Stimulated activated CD8-positive, alpha-beta memory T cell treated with anti-CD3 and anti-CD28 coated beads, Interleukin-15, amount 100 ng/mL, for 48 hours (primary cell): ENCODE measurements around the gene TGM5.
A peak's percentile ranks its signal among the peaks of the same experiment; 100 is the strongest.
"Not testable (repeated sequence)": the region's sequence is repeated elsewhere in the genome, so short reads cannot be mapped to it uniquely, and the experiment has no call there.

Experiments used
- DNase-seq, 2 donors: peaks; one replicate each; pipeline ENCODE4 v3.0.0-alpha.2; 2020; ENCODE audit warnings: low read depth in 2 of 2

The TGM5 gene

DNA sequence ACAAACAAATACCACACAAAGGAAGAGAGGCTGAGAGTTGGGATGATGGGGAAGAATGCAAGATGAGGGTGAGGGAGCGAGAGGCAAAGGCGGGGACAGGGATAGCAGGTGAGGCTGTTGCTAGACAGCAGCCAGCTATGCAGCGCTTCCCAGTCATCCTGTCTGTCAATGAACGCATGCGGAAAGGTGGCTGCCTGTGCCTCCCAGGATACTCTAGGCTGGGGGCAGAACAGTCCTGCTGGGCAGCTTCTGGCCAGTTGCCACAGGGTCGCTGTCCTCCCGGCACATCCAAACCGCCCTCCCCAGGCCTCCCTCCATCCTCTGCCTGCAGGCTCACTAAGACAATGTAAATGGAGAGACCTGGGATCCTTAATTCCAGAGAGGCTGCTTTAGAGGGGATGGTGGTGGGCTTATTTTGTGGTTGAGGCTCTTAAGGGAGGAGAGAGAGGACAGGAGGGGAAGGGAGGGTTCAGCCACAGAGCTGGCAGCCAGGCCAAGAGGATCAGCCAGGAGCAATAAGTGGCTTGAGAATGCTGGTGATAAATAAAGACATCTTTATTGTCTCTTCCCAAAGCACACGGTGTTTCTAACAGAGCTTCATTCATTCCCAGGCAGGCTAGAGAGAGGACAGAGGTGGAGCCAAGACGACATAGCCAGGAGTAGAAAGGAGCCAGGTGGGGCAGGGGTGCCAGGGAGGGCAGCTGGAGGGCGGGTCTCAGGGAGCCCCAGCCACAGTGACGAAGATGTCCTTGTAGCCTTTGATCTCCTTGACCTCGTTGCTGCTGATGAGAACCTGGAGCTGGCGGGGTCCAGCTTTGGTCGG lies 9.2 kb upstream of the TGM5 start:
- no peak for DNase-seq

DNA sequence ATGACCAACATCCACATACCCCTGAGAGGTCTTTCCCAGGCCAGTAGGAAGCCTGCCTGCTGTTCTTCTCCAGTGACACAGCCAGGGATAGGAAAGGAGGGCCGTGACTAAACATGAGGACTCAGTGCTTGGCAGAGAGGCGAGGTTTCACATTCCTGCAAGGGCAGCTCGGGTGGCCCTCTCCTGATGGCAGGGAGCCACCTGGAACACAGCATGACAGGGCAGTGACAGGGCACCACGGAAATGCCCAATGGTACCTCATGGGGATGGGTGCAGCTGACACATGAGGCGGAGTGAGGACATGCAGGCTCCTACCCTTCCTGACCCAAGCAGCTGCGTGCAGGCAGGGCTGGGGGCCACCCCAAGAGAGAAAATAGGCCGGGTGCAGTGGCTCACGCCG lies 7.4 kb upstream of the TGM5 start:
- DNase-seq = no peak

DNA sequence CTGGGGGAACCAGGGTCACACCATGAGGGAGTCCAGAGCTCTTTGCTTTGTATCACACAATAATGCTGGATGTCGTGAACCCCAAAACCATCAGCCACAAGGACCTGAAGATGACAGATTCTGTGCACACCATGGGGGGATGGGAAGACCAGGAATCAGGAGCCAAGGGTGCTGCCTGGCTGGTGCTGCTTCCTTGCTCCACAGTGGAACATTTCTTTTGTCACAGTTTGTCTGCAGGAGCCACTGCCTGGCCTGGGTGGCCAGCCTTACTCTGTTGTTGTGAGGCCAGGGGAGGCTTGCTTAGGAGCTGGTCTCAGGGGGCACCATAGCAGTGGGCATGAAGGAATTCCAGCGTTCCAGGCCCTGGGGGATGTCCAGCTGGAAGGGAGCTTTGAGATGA lies 6.5 kb upstream of the TGM5 start:
- no peak for DNase-seq

DNA sequence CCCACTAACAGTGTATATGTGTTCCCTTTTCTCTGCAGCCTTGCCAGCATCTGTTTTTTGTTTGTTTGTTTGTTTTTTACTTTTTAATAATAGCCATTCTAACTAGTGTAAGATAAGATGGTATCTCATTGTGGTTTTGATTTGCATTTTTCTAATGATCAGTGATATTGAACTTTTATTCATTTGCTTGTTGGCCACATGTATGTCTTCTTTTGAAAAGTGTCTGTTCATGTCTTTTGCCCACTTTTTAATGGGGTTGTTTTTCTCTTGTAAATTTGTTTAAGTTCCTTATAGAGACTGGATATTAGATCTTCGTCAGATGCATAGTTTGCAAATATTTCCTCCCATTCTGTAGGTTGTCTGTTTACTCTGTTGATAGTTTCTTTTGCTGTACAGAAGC lies 5.2 kb upstream of the TGM5 start:
- DNase-seq = not testable (repeated sequence)

DNA sequence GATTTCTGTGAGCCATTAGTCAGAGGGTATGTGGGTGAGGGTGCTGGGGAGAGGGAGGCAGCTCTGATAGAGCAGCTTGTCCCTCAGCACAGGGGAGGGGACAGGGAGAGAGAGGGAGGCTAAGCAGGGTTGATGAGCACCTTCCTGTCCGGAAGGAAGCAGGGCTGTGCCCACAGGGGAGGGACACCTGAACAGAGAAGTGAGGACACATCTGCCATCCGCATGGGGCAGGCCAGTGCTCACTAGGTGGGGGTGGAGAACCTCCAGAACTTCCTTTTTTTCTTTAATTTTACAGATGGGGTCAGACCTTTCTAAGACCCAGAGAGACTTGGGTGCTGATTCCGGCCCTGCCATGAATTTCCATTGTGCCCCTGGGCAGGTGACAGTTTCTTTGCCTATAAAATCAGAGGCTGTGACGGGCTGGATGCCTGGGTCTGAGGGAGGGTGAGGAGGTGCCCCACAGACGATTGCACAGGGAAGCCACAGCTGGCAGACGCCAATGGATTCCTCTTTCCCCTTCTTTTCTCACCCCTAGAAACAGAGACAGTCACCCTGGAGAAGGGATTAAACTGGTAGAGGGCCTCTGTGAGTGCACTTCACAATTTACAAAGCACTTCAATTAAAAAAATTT lies 4.1 kb upstream of the TGM5 start:
- DNase-seq = no peak

DNA sequence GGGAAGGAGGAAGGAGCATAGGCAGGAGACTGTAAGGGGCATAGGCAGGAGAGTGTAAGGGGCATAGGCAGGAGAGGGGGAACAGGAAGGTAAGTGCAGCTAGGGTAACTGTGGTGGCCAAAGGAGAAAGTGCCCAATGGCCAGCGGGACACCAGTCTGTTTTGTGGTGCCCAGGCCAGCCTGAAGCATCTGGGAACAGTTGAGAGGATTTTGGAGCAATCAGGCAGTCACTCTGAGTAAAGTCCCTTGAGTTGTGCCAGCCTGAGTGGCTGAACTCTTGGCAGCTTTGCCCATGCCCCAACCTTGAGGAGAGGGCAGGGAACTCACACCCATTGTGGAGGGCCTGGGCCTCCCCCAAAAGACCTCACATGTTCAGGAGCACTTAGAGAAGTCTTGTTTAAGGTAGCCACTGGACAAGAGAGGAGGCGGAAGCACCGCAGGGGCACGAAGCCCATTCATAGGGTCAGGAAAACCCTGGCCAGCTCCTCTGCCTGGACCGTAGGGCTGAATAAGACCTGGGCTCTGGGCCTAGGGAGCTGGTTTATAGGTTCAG lies 3.5 kb upstream of the TGM5 start:
- DNase-seq = no peak

DNA sequence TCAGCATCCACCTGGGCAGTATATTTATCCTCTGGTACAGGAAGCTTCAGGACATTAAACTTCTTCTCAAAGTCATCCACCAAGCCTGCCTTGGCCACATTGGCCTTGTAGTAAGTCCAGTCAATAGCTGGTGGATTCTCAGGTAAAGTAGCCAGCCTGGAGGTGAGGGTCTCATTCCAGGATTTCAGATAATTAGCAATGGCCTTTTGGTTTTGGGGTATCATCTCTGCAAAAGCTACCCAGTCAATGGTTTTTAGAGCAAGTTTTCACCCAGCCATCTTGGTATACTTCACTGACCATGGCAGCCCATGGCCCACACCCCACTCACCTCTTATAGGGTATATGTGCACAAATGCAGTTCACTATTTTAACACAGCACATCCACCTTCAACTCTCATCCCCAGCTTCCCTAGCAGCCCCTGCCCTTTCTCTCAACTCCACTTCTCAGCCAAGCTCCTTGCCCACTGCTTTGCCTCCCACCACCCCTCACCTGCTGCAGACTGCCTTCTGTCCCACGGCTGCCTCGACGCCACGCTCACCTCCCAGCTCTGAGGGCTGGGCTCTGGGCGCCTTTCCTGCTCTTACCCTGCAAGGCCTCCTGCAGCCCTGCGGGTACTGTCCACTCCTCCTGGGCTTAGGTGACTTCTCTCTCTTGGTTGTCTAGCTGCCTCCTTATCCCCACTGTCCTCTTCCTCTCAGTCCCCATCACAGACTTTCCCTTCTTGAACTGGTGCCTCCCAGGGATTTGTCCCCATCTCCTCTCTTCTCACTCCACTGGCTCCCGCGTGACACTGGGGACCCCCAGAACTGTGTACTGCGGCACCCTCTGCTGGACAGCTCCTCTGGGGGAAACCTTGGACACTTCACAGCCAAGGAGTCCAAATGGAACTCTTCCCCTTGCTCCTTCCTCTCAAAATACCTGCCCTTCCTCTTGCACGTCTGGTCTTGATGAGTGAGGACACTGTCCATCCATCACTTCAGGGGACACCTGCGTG lies 1.7 kb upstream of the TGM5 start:
- DNase-seq = no peak

DNA sequence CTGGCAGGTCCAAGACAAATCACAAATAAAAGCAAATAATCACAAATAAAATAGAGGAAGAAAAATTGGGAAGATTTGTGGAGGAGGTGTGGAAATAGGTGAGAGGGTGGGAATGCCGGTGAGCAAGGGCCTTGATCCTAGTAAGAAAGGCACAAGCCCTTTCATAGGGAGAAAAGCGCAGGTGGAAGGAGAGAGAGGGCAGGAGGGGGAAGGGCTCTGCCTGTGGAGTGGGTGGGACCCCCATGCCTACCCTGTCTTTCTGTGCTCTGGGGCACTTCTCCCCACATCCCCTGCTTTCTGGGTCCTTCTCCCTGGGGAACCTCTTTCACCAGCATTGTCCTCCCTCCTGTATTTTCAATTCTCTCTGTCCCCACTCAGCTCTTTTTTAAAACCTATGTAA lies 711 bp upstream of the TGM5 start:
- DNase-seq = no peak

DNA sequence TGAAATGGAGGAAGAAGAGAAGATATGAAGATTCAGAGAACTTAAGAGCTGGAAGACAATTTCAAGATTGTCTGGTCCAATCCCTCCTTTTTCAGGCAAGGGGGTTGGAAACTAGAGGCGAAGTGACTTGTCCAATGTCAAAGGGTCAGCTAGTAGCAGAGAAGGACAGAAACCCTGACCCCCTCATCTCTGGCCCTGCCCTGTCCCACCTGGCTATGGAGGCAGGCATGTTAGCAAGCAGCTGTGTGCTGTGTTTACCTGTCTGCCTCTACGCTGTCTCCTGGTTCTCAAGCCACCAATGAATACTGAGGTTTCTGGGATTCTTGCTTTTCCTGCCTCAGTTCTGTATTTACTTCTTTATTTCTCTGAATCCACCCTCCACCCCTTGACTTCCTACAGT lies 342 bp downstream of the TGM5 start:
- no peak for DNase-seq

DNA sequence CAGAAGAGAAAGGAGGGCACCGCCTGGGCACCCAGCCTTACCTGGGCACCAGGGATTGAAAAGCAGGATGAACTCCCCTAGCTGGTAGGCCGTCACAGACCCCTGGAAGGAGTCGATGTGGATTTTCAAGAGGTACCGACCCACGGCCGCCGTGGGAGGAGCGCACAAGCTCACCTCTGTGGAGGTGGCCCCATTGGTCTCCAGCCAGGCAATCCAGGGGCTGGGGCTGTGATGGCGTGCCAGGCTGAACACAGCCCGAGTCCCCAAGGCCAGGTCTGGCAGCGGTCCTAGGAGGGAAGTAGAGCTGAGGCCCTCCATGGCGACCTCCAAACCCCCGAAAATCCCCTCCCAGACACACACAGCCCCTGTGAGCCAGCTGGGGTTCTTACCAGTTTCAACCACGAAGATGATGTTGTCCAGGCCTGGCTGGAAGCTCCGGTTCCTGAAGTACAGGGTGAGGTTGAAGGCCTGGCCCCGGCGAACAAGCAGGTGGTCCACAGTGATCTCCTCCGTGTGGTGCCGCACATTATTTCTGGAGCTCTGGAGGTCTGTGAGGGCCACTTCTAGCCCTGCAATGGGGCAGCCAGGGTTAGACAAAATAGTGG lies 6.6 kb downstream of the TGM5 start:
- DNase-seq = no peak

DNA sequence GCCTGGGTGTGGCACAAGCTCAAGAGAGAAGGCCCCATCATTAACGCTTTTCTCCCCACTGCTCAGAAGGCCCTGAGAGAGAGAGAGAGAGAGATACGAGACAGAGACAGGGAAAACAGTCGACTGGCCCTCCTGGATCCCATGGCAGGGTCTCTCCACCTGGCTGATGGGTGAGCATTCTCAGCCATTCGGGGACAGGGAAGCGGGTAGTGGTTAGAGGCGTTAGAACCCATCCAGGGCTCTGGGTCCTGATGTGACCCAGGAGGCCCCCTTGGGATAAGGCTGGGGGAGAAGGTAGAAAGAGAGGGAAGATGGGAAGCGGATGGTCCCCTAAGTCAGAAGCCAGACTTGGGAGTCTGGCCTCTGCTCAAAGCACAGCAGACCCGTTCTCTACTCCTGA lies 7.9 kb downstream of the TGM5 start:
- DNase-seq = no peak

DNA sequence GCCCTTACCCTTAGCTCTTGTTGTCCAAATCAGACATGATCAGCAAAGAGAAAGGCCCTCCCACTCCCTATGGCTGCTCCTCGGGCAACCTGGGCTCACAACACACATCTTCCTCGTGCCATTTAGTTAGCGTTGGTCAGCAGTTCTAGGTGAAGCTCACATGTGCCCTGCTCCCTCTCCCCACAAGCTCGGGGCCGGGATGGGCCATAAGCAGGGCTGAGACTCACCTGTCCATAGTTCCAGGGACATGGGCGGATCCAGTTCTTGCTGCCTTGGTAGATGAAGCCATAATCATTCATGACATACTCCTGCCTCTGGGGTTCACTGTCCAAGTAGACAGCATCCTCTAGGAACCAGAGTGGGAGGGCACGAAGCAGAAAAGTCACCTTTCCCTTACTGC lies 10.4 kb downstream of the TGM5 start:
- no peak for DNase-seq

DNA sequence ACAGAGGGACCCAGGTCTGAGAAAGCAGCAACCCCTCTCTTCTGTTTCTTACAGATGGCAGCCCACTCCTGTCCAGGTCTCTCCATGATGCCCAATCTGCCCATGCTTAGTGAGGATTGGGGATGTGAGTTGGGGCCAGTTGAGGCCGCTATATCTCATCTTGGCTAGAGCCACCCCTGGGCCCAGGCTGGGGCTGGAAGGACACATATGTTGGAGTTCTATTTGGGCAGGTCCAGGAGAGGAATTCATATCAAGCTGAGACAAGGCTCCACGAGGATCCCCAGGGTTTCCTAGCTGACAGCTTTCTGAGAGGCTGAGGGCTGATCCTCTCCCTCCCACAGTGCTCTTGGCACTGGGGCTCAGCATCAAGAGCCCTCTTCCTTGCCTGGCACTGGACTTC lies 11.4 kb downstream of the TGM5 start:
- no peak for DNase-seq

DNA sequence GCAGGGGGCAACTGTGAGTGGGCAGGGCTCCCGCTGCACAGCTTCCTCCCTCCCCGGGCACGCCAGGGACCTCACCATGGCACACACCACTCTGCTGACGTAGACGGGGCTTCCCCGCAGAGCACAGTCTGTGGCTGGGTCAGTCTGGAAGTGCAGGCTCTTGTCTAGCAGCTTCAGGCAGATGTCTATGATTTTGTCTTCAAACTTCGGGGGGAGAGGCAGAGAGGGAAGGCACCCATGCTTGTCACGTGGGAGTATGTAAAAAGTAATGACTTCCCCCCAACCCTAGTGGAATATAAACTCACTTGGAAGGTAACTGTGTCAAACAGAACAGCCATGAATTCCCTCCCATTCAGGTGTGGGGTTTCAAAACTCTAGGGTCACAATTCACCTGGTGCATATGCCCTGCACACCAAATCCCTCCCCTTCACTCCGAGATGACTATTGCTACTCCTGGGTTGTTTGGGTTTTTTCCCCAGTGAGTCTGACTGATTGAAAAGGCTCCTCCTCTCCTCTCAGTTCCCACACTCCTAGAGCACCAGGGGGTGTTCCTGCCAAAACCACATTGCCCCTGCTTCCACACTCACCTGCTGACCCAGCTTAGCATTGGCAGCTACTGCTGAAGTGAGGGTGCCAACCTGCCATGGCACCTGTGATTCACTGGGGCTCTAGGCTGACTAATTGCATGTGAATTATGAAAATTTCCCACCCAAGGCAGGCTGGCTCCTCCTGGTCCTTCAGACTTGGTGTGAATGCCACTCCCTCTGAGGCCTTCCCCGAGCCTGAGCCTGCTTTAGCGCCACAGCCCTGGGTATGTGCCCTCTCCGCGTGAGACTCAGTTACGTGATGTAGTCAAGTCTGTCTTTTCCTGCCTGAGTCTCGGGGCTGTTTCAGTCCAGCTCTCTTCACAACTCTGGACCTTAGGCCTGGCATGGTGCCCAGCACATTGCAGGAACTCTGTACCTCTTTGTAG lies 13.0 kb downstream of the TGM5 start:
- DNase-seq = peak; percentile 8 to 14

DNA sequence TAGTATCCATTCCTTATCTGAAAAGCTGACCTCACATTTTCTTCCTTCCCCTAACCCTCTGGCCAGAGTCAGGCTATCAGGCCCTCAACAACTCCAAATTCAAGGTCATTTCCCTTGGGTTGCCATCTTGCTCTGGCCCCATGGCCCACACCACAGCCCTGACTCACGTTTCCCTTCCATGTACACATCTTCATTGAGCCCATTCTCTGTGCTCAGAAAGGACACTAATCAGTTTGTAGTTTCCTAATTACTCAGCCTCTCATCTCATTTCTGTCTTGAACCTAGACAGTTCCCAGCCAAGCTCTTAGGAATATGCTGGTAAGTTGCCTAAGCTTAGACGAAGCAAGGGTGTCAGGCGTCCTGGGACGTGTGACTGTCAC lies 14.9 kb downstream of the TGM5 start:
- peak; percentile 25 to 30 for DNase-seq

DNA sequence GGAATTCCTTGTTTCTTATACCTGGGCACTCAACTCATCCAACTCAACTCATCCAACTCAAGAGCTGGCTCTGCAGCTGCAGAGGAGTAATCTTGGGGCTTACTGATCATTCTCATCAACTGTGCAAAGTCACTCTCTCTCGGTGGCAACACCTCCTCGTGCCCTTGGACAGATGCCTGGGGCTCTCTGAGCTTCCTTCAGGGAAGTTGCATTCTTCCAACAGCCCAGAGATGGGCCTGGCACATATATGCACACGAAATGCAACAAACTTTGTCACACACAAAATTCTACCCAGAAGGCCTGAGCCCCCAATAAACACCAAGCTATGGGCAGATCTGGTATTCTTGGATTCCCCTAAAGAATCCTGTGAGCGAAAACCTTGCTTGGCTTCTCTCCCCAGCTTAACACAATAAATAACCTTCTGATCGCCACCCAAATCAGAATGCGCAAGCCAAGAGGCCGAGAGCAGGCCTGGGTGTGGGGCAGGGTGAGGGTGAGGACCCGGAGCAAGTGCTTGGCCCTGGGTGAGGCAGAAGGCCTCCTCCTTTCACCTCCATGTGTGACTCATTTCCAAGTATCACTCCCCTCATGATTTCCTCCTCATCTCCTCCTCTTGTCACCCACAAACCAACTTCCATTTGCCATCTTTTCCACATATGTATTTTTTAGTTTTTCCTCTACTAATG lies 15.4 kb downstream of the TGM5 start:
- no peak for DNase-seq

DNA sequence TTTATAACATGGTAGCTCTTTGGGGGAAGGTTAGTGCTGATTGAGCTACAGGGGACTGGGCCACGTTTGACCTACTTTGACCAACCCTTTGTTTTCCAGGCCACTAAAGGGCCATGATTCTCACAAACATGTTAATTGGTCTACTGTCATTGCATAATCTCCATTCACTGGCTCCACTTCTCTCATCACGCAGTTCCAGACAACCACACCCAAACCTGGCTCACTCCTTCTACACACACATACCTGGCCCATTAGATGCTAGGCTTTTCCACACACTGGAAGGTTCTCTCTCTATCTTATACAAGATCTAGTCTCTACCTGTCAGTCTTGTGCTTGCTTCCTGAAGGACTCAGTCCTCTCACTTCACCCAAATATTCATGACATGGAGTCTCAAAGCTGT lies 15.9 kb downstream of the TGM5 start:
- DNase-seq = no peak

DNA sequence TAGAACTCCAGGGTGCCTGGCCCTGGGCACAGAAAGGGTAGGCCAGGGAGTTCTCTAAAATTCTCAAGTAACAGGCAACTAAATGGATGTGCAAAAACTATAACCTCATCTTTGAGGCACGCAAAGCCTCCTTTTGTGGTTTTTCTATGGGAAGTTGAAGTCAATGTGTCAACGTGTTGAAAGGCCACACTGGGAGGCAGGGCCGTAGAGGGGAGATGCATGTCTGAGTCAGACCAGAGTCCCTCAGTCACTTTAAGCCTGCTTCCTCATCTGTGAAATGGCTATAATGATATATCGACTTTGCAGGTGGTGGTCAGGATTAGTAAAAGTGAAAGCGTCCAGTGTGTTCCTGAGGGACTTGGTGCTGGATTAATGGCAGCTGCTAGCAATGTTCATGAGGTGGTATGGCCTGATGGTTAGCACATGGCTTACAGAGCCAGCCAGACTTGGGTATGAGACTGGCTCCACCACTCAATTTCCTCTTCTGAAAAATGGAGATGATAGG lies 17.0 kb downstream of the TGM5 start:
- DNase-seq = peak; percentile 20 to 38

DNA sequence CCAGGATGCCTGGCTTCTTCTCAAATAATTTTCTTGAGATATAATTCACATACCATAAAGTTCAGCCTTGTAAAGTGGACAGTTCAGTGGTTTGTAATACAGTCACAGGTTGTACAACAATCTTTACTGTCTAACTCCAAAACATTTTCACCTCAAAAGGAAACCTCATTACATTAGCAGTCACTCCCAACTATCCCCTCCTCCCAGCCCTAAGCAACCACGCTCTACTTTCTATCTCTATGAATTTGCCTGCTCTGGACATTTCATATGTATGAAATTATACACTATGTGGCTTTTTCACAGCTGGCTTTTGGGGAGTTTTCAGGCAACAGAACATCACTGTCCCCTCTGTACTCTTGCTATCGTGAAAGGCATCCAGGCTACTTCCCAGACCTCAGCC lies 17.5 kb downstream of the TGM5 start:
- DNase-seq = no peak
